GM19395 (cell line): ENCODE measurements around the gene SKOR2.

ENCODE experiments used
- ATAC-seq: cut with Tn5 transposase; IDR thresholded peaks from one replicate; pipeline ENCODE4 v1.9.1; 2021; ENCODE audit warnings: mild to moderate bottlenecking, moderate library complexity; ENCODE audit not compliant: unreplicated experiment

SKOR2 gene

GRCh38 chr18:47251289-47252120 is at the start of gene SKOR2:
Gene SKOR2 (minus strand): TSS chr18:47251660. CDS start chr18:47249183, 2,477 bp downstream.
- ATAC-seq: no peak

- ATAC-seq: no peak
Measured at GRCh38 chr18:47296462-47296861, 45.0 kb upstream of the SKOR2 start.

GRCh38 chr18:47294801-47295200 is 43.3 kb upstream of the SKOR2 start:
- ATAC-seq: no peak

GRCh38 chr18:47288741-47289140 is 37.3 kb upstream of the SKOR2 start:
- ATAC-seq: no peak

- no peak for ATAC-seq
Measured at GRCh38 chr18:47287911-47288585, 36.6 kb upstream of the SKOR2 start.

GRCh38 chr18:47286776-47287410 is 35.4 kb upstream of the SKOR2 start:
- ATAC-seq: no peak

- no peak for ATAC-seq
Measured at GRCh38 chr18:47285456-47285855, 34.0 kb upstream of the SKOR2 start.

GRCh38 chr18:47284721-47285395 is 33.4 kb upstream of the SKOR2 start:
- no peak for ATAC-seq

GRCh38 chr18:47283476-47283875 is 32.0 kb upstream of the SKOR2 start:
- no peak for ATAC-seq

GRCh38 chr18:47280121-47280520 is 28.7 kb upstream of the SKOR2 start:
- no peak for ATAC-seq

GRCh38 chr18:47274961-47275360 is 23.5 kb upstream of the SKOR2 start:
- ATAC-seq: no peak

- ATAC-seq: no peak
Measured at GRCh38 chr18:47265197-47265596, 13.7 kb upstream of the SKOR2 start.

GRCh38 chr18:47264308-47264700 is 12.8 kb upstream of the SKOR2 start:
- ATAC-seq: no peak

GRCh38 chr18:47263430-47264307 is 12.2 kb upstream of the SKOR2 start:
- ATAC-seq: no peak

GRCh38 chr18:47263150-47263429 is 11.6 kb upstream of the SKOR2 start:
- ATAC-seq: no peak

- no peak for ATAC-seq
Measured at GRCh38 chr18:47262301-47263149, 11.1 kb upstream of the SKOR2 start.

GRCh38 chr18:47261902-47262300 is 10.4 kb upstream of the SKOR2 start:
- no peak for ATAC-seq

- ATAC-seq: no peak
Measured at GRCh38 chr18:47260924-47261701, 9.7 kb upstream of the SKOR2 start.
